Liver (tissue), 9 donors: ENCODE results near the gene MEOX2. TPM values are rescaled to one million over a fixed set of nuclear protein-coding genes. Genes with fewer than 3 reads are reported as not detected.

Source experiments
- DNase-seq: peaks from one replicate; pipeline ENCODE4 v3.0.0-alpha.2; 2017; ENCODE audit warnings: low spot score
- H3K27ac ChIP-seq, 2 donors: one replicate each; pipeline ENCODE4 v1.7.0; 2013; ENCODE audit warnings: inconsistent platforms in 2 of 2, low read length in 2 of 2, control low read depth in 1 of 2, low read depth in 1 of 2, mild to moderate bottlenecking in 1 of 2
- H3K27me3 ChIP-seq, 4 donors: one replicate each; pipeline versions ENCODE4 v1.6.1 to v1.7.0; 2013; ENCODE audit warnings: low read length in 3 of 4, inconsistent platforms in 1 of 4, mild to moderate bottlenecking in 1 of 4, moderate library complexity in 1 of 4; ENCODE audit not compliant: control insufficient read depth in 4 of 4, insufficient read depth in 4 of 4
- H3K36me3 ChIP-seq, 4 donors: one replicate each; pipeline versions ENCODE4 v1.6.1 to v1.7.0; 2013; ENCODE audit warnings: low read length in 3 of 4, mild to moderate bottlenecking in 3 of 4, low read depth in 1 of 4, moderate library complexity in 1 of 4; ENCODE audit not compliant: control insufficient read depth in 4 of 4, insufficient read depth in 3 of 4
- H3K4me1 ChIP-seq, 4 donors: one replicate each; pipeline versions ENCODE4 v1.6.1 to v1.7.0; 2013; ENCODE audit warnings: low read length in 3 of 4, mild to moderate bottlenecking in 3 of 4, moderate library complexity in 1 of 4; ENCODE audit not compliant: control insufficient read depth in 4 of 4, insufficient read depth in 4 of 4
- H3K4me3 ChIP-seq, 3 donors: one replicate each; pipeline versions ENCODE4 v1.6.1 to v1.7.0; 2013; ENCODE audit warnings: low read length in 3 of 3, control low read depth in 1 of 3, low read depth in 1 of 3, mild to moderate bottlenecking in 1 of 3
- H3K9ac ChIP-seq, 2 donors: one replicate each; pipeline ENCODE4 v1.7.0; 2013; ENCODE audit warnings: low read length in 2 of 2, mild to moderate bottlenecking in 2 of 2, moderate library complexity in 2 of 2, control low read depth in 1 of 2, low read depth in 1 of 2
- H3K9me3 ChIP-seq, 4 donors: one replicate each; pipeline versions ENCODE4 v1.6.1 to v1.7.0; 2013; ENCODE audit warnings: low read length in 3 of 4; ENCODE audit not compliant: control insufficient read depth in 4 of 4
- EGR1 ChIP-seq, 2 donors: IDR thresholded peaks; 2 replicates each; pipeline ENCODE4 v1.6.1; 2016 to 2018; ENCODE audit warnings: antibody characterized with exemption in 2 of 2, low read depth in 2 of 2
- FOXA1 ChIP-seq: IDR thresholded peaks from 2 replicates; pipeline ENCODE4 v1.6.1; 2016; ENCODE audit warnings: antibody characterized with exemption
- FOXA2 ChIP-seq: IDR thresholded peaks from 2 replicates; pipeline ENCODE4 v1.6.1; 2016; ENCODE audit warnings: antibody characterized with exemption
- GABPA ChIP-seq, 2 donors: IDR thresholded peaks in 1 of 2; conservative IDR thresholded peaks in 1 of 2; 2 replicates each; pipeline ENCODE4 v1.6.1; 2016; ENCODE audit warnings: antibody characterized with exemption in 2 of 2, mild to moderate bottlenecking in 1 of 2, moderate library complexity in 1 of 2
- HNF4A ChIP-seq, 2 donors: conservative IDR thresholded peaks; 2 replicates each; pipeline ENCODE4 v1.6.1; 2016; ENCODE audit warnings: antibody characterized with exemption in 2 of 2, mild to moderate bottlenecking in 2 of 2
- HNF4G ChIP-seq: IDR thresholded peaks from 2 replicates; pipeline ENCODE4 v1.6.1; 2016; ENCODE audit warnings: antibody characterized with exemption
- JUND ChIP-seq, 2 donors: IDR thresholded peaks; 2 replicates each; pipeline ENCODE4 v1.6.1; 2016; ENCODE audit warnings: antibody characterized with exemption in 2 of 2
- RAD21 ChIP-seq, 2 donors: IDR thresholded peaks; 2 replicates each; pipeline ENCODE4 v1.6.1; 2016; ENCODE audit warnings: antibody characterized with exemption in 2 of 2, mild to moderate bottlenecking in 2 of 2
- RXRA ChIP-seq, 2 donors: IDR thresholded peaks; 2 replicates each; pipeline ENCODE4 v1.6.1; 2017 to 2018; ENCODE audit warnings: antibody characterized with exemption in 2 of 2, mild to moderate bottlenecking in 1 of 2
- SP1 ChIP-seq: IDR thresholded peaks from 2 replicates; pipeline ENCODE4 v1.6.1; 2018; ENCODE audit warnings: antibody characterized with exemption, mild to moderate bottlenecking
- TAF1 ChIP-seq: conservative IDR thresholded peaks from 2 replicates; pipeline ENCODE4 v1.6.1; 2016; ENCODE audit warnings: antibody characterized with exemption, mild to moderate bottlenecking
- YY1 ChIP-seq: IDR thresholded peaks from 2 replicates; pipeline ENCODE4 v1.6.1; 2016; ENCODE audit warnings: antibody characterized with exemption, mild to moderate bottlenecking
- WGBS: extraction: QIAGEN DNeasy Blood & Tissue Kit; methylation state at CpG from one replicate; pipeline ENCODE4 v1.1.7; 2013; 5-methylcytosine and 5-hydroxymethylcytosine counted together
- polyA plus RNA-seq, 2 donors: library from polyadenylated mRNA; stranded (reverse) in 1 of 2; unstranded in 1 of 2; fragments of 200-250 nt in 1 of 2; fragments of >200 nt in 1 of 2; fragmentation: Nextera tagmentation in 1 of 2; extraction: Ambion mirVana in 1 of 2; gene quantifications; one replicate each; pipeline versions ENCODE4 v1.2.1 to v1.2.3, GENCODE V29; 2013 to 2015
- total RNA-seq, 2 donors: library from RNA; depleted of rRNA; stranded (reverse); fragments of >200 nt; gene quantifications; one replicate each; pipeline ENCODE4 v1.2.3, GENCODE V29; 2014
- TF ChIP-seq, protein P1 (sequence below): IDR thresholded peaks from 2 replicates; pipeline ENCODE4 v1.6.1; 2016; ENCODE audit warnings: antibody characterized with exemption
- TF ChIP-seq, protein P2 (sequence below): fragments of 150-350 bp; IDR thresholded peaks from 2 replicates; pipeline ENCODE4 v1.5.1; 2017; ENCODE audit warnings: improper control_type of control experiment, low read depth, low read length; ENCODE audit not compliant: missing input control
- TF ChIP-seq, protein P3 (sequence below): IDR thresholded peaks from 2 replicates; pipeline ENCODE4 v1.6.1; 2016; ENCODE audit warnings: antibody characterized with exemption
- TF ChIP-seq, protein P4 (sequence below): IDR thresholded peaks from 2 replicates; pipeline ENCODE4 v1.6.1; 2016; ENCODE audit warnings: antibody characterized with exemption, mild to moderate bottlenecking
- TF ChIP-seq, protein P5 (sequence below): IDR thresholded peaks from 2 replicates; pipeline ENCODE4 v1.6.1; 2016; ENCODE audit warnings: antibody characterized with exemption
- donor health status: healthy.
- donor health status: healthy.
- donor health status: healthy.
- donor health status: healthy.
- donor health status: healthy.

The MEOX2 gene
- total and polyA plus RNA-seq, 4 donors: 0.32 to 0.70 (median 0.47) TPM

DNA sequence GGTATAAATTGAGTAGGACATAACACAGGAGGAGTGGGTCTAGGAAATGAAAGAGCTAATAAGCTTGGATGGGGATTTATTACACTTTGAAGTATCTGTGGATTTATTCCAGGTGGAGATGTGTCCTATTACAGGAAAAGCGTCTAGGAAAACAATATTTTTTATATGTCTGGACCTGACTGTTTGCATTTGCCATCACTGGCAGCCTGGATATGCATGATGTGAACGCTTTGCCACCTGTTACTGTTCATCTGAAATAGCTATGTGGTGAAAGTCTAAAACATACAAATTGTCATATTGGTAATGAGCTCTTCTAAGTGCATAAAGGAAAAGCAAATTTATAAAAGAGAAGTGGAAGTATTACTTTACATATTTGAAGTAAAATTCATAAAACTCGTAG, 93.1 kb downstream of the MEOX2 start:
- WGBS: 89% methylated on average over 3 of the region's 3 CpGs
- H3K27me3 ChIP-seq: no peaks in the 10 kb centered on the region
- DNase-seq: no peak

DNA sequence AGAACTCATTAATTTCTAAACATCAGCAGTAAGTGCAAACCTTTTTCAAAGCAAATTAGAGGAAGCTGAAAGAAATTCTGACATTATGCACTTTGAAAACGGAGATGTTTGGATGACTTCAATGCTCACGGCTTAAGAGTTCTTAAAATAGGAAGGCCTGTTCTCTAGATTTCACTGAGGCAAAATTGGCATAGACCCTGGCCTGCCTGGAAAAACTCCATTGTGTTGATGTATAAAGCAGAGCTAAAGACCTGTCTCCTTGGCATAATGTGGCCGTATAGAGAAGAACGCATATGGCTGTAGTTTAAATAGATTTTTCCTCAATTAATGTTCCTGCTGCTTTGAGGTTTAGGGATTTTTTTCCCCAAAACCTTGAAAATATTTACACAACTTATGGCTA, 100.2 kb downstream of the MEOX2 start:
- no peak overlapping the region for H3K9ac ChIP-seq
- H3K4me1 ChIP-seq: peaks cover 0 to 6% (median 5%) of the 10 kb centered on the region in 4 donors
- 95% methylated on average over 4 of the region's 4 CpGs for WGBS
- DNase-seq: no peak
- peaks cover 0 to 10% (median 4%) of the 10 kb centered on the region in 4 donors for H3K9me3 ChIP-seq
- H3K4me3 ChIP-seq: no peak overlapping the region
- no peak overlapping the region for H3K27ac ChIP-seq
- H3K27me3 ChIP-seq: no peaks in the 10 kb centered on the region
- no peaks in the 10 kb centered on the region for H3K36me3 ChIP-seq
- TF ChIP-seq JUND (IDR thresholded peaks at IDR 0.05): no peak
- TF ChIP-seq, protein P1, sequence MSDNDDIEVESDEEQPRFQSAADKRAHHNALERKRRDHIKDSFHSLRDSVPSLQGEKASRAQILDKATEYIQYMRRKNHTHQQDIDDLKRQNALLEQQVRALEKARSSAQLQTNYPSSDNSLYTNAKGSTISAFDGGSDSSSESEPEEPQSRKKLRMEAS: no peak
- TF ChIP-seq FOXA2: no peak
- TF ChIP-seq EGR1 (IDR thresholded peaks at IDR 0.05; ENCODE audit: low read depth in 2 of 2): no peak
- TF ChIP-seq FOXA1: no peak
- TF ChIP-seq HNF4A (conservative IDR thresholded peaks at IDR 0.05): no peak
- no peak for TF ChIP-seq YY1
- TF ChIP-seq, protein P2, sequence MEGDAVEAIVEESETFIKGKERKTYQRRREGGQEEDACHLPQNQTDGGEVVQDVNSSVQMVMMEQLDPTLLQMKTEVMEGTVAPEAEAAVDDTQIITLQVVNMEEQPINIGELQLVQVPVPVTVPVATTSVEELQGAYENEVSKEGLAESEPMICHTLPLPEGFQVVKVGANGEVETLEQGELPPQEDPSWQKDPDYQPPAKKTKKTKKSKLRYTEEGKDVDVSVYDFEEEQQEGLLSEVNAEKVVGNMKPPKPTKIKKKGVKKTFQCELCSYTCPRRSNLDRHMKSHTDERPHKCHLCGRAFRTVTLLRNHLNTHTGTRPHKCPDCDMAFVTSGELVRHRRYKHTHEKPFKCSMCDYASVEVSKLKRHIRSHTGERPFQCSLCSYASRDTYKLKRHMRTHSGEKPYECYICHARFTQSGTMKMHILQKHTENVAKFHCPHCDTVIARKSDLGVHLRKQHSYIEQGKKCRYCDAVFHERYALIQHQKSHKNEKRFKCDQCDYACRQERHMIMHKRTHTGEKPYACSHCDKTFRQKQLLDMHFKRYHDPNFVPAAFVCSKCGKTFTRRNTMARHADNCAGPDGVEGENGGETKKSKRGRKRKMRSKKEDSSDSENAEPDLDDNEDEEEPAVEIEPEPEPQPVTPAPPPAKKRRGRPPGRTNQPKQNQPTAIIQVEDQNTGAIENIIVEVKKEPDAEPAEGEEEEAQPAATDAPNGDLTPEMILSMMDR: no peak
- TF ChIP-seq, protein P3, sequence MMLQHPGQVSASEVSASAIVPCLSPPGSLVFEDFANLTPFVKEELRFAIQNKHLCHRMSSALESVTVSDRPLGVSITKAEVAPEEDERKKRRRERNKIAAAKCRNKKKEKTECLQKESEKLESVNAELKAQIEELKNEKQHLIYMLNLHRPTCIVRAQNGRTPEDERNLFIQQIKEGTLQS: no peak
- TF ChIP-seq, protein P4, sequence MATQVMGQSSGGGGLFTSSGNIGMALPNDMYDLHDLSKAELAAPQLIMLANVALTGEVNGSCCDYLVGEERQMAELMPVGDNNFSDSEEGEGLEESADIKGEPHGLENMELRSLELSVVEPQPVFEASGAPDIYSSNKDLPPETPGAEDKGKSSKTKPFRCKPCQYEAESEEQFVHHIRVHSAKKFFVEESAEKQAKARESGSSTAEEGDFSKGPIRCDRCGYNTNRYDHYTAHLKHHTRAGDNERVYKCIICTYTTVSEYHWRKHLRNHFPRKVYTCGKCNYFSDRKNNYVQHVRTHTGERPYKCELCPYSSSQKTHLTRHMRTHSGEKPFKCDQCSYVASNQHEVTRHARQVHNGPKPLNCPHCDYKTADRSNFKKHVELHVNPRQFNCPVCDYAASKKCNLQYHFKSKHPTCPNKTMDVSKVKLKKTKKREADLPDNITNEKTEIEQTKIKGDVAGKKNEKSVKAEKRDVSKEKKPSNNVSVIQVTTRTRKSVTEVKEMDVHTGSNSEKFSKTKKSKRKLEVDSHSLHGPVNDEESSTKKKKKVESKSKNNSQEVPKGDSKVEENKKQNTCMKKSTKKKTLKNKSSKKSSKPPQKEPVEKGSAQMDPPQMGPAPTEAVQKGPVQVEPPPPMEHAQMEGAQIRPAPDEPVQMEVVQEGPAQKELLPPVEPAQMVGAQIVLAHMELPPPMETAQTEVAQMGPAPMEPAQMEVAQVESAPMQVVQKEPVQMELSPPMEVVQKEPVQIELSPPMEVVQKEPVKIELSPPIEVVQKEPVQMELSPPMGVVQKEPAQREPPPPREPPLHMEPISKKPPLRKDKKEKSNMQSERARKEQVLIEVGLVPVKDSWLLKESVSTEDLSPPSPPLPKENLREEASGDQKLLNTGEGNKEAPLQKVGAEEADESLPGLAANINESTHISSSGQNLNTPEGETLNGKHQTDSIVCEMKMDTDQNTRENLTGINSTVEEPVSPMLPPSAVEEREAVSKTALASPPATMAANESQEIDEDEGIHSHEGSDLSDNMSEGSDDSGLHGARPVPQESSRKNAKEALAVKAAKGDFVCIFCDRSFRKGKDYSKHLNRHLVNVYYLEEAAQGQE: no peak
- TF ChIP-seq GABPA (IDR thresholded peaks at IDR 0.05 in 1 of 2, conservative IDR thresholded peaks at IDR 0.05 in 1 of 2): no peak
- TF ChIP-seq RAD21 (IDR thresholded peaks at IDR 0.05): no peak
- no peak for TF ChIP-seq SP1
- TF ChIP-seq TAF1: no peak
- no peak for TF ChIP-seq HNF4G
- TF ChIP-seq, protein P5, sequence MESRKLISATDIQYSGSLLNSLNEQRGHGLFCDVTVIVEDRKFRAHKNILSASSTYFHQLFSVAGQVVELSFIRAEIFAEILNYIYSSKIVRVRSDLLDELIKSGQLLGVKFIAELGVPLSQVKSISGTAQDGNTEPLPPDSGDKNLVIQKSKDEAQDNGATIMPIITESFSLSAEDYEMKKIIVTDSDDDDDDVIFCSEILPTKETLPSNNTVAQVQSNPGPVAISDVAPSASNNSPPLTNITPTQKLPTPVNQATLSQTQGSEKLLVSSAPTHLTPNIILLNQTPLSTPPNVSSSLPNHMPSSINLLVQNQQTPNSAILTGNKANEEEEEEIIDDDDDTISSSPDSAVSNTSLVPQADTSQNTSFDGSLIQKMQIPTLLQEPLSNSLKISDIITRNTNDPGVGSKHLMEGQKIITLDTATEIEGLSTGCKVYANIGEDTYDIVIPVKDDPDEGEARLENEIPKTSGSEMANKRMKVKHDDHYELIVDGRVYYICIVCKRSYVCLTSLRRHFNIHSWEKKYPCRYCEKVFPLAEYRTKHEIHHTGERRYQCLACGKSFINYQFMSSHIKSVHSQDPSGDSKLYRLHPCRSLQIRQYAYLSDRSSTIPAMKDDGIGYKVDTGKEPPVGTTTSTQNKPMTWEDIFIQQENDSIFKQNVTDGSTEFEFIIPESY: no peak

More for the DNA sequence above, 93.1 kb downstream of the MEOX2 start:
- H3K36me3 ChIP-seq: no peaks in the 10 kb centered on the region
- H3K4me3 ChIP-seq: no peak overlapping the region
- no peak overlapping the region for H3K27ac ChIP-seq
- no peaks in the 10 kb centered on the region for H3K9me3 ChIP-seq
- no peaks in the 10 kb centered on the region for H3K4me1 ChIP-seq
- H3K9ac ChIP-seq: no peak overlapping the region
- TF ChIP-seq YY1 (no peak), FOXA2 (no peak), JUND (IDR thresholded peaks at IDR 0.05) (no peak), RXRA (IDR thresholded peaks at IDR 0.05) (no peak), RAD21 (IDR thresholded peaks at IDR 0.05) (no peak), EGR1 (IDR thresholded peaks at IDR 0.05; ENCODE audit: low read depth in 2 of 2) (no peak)
- TF ChIP-seq, protein P3: no peak
- TF ChIP-seq, protein P1: no peak
- TF ChIP-seq, protein P4: no peak
